Sigmoid colon (tissue), 4 donors: ENCODE measurements around the gene ACY1.

Experiments
- CTCF ChIP-seq, 4 experiments: fragments of 450-650 bp in 3 of 4; fragments of 200-600 bp in 1 of 4; IDR thresholded peaks; one replicate each; pipeline ENCODE4 v1.5.1; 2016 to 2019; ENCODE audit warnings: antibody characterized with exemption in 4 of 4, mild to moderate bottlenecking in 3 of 4, moderate library complexity in 2 of 4
- POLR2AphosphoS5 ChIP-seq, 4 donors: sonication (generic); formaldehyde crosslinking; IDR thresholded peaks; one replicate each; pipeline ENCODE4 v1.6.1; 2017; ENCODE audit warnings: antibody characterized with exemption in 4 of 4

- TF ChIP-seq CTCF (IDR thresholded peaks at IDR 0.05) (peak in 2 of 4 experiments; percentile 34 to 38), POLR2AphosphoS5 (IDR thresholded peaks at IDR 0.05) (no peak)
Measured at GRCh38 chr3:51974277-51974962, 8.9 kb upstream of the ACY1 start.
